ENCODE measurements around the gene NT5DC3. TPM values are rescaled to one million over a fixed set of nuclear protein-coding genes. Genes with fewer than 3 reads are reported as not detected.

Gene NT5DC3
- total RNA-seq, 1 donor from 2014 or later: 6.6 TPM

DNA sequence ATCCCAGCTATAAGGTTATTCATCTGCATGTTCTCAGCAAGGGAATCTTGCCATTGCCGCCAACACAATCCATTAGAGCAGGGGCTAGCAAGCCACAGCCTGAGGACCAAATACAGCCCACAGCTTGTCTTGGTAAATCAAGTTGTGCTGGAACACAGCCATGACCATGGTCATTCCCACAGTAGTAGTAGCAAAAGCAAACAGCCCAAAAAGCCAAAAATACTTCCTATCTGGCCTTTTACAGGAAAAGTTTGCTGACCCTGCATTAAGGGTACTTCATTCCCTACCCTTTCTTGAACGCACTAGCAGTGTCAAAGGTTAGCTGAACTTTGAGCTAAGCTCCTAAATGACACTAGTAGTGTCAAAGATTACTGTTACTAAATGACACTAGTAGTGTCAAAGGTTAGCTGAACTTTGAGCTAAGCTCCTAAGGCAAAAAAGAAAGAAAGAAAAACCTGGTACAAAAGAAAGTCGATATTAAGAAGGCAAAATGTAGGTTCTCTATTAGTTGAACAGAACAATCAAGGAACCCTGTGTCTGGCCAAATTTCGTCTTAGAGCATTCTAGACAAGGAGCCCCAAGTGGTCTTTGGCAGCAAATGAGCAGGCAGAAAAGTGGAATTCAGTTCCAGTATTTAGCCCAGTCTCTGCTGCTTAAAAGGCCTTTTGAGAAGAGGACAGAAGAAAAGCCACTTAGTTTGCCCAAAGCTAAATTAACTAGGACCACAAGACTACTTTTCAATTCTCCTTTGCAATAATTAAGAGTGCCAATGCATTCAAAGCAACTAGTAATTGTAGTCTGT, 67.7 kb downstream of the NT5DC3 start:
- H3K36me3 ChIP-seq (ENCODE audit: control insufficient read depth, insufficient read depth, low read length): peaks cover 3% of the 10 kb centered on the region
- no peaks in the 10 kb centered on the region for H3K27me3 ChIP-seq (ENCODE audit: control insufficient read depth, insufficient read depth, low read length)
- DNase-seq (ENCODE audit: low read depth): no peak
- no peak overlapping the region for H3K4me3 ChIP-seq (ENCODE audit: low read depth, low read length)
- TF ChIP-seq, protein P1, sequence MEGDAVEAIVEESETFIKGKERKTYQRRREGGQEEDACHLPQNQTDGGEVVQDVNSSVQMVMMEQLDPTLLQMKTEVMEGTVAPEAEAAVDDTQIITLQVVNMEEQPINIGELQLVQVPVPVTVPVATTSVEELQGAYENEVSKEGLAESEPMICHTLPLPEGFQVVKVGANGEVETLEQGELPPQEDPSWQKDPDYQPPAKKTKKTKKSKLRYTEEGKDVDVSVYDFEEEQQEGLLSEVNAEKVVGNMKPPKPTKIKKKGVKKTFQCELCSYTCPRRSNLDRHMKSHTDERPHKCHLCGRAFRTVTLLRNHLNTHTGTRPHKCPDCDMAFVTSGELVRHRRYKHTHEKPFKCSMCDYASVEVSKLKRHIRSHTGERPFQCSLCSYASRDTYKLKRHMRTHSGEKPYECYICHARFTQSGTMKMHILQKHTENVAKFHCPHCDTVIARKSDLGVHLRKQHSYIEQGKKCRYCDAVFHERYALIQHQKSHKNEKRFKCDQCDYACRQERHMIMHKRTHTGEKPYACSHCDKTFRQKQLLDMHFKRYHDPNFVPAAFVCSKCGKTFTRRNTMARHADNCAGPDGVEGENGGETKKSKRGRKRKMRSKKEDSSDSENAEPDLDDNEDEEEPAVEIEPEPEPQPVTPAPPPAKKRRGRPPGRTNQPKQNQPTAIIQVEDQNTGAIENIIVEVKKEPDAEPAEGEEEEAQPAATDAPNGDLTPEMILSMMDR (IDR thresholded peaks at IDR 0.05; ENCODE audit: insufficient read depth, low read length, severe bottlenecking): no peak
- no peak for FAIRE-seq

DNA sequence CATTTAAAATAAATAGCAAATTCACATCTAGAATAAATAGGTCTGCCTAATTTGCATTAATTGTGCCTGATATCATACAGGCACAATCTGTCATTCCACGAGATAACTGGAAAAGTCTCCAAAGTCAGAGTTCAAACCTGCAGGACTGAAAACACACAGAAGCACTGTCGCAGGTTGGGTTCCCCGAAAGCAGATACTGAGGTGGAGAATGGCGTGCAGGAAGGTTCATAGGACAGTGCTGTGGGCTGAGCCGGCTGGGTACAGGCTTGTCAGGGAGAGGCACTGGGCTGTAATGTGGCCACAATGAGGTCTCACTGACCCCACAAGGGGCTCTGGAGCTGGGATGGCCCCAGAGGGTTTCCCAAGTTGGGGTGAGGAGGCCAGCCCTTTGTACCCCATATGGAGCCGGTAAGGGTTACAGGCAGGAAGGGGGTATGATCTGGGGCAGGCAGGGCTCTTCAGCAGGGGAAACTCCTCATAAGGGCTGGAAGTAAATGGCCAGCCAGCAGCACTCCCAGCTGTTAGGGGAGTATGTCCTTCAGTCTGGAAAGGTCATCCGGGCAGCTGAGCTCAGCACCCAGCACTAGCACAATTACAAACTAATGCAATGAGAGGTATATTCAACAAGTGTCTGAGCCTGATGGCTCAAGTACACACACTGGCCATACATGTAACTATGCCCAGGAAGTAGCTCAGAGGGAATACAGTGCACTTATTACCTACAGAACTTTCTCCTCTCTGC, 68.5 kb downstream of the NT5DC3 start:
- Histone ChIP-seq H3K36me3 (ENCODE audit: control insufficient read depth, insufficient read depth, low read length) (peaks cover 1% of the 10 kb centered on the region), H3K27me3 (ENCODE audit: control insufficient read depth, insufficient read depth, low read length) (no peaks in the 10 kb centered on the region), H3K4me3 (ENCODE audit: low read depth, low read length) (no peak overlapping the region)
- DNase-seq (ENCODE audit: low read depth) (no peak), FAIRE-seq (no peak)
- TF ChIP-seq, protein P1 (IDR thresholded peaks at IDR 0.05; ENCODE audit: insufficient read depth, low read length, severe bottlenecking): no peak

DNA sequence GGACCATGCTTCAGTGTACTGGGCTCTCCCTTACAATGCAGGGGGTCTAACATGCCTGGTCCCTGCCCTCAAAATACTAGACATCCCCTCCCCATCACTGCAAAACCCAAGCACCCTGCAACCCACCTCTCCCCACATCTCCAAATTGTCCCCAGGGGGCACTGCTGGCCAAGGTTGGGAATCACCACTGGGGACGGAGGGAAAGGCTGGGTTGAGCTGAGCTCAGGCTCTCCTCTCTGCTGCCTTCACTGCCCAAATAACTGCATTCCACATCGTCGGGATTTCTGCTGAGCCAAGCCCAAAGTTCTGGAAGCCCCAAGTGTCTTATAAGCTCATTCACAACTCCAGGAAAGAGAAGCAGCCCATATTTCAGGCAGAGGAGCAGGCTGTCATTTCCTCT, 69.6 kb downstream of the NT5DC3 start:
- no peak overlapping the region for H3K4me3 ChIP-seq (ENCODE audit: low read depth, low read length)
- DNase-seq (ENCODE audit: low read depth) (peak; percentile 14), FAIRE-seq (no peak)
- peaks cover 1% of the 10 kb centered on the region for H3K36me3 ChIP-seq (ENCODE audit: control insufficient read depth, insufficient read depth, low read length)
- H3K27me3 ChIP-seq (ENCODE audit: control insufficient read depth, insufficient read depth, low read length): no peaks in the 10 kb centered on the region
- TF ChIP-seq, protein P1 (IDR thresholded peaks at IDR 0.05; ENCODE audit: insufficient read depth, low read length, severe bottlenecking): peak; percentile 57

DNA sequence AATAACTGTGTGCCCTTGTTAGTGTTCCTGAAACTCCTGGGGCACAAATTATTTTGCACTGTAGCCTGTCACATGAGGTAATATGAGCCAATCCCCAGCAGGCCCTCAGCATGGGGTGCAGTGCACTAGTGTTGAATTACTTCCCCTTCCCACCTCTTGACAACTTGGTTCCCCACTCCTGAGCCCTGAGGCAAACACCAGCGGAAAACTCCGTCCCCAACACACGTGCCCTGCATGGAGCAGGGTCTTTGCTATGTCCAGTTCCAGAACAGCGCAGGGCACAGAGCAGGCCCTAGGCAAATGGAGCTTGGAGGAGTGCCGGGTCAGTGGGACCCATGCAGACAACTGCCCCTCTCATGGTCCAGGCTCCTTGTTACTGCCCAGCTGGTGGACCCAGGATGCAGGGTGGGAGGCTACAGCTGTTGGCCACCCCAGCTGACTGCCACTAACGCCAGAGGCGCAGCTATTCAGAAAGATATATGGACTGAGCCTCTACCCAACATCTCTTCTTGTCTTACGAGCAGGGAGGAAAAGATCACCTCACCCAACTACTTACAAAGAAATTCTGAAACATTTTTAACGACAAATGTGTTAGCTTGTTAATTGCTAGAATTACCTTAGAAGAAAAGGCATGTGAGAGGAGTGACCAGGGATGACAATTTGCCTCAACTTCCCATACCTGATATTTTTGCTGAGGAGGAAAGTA, 71.6 kb downstream of the NT5DC3 start:
- DNase-seq (ENCODE audit: low read depth) (no peak), FAIRE-seq (no peak)
- H3K36me3 ChIP-seq (ENCODE audit: control insufficient read depth, insufficient read depth, low read length): peaks cover 3% of the 10 kb centered on the region
- no peak overlapping the region for H3K4me3 ChIP-seq (ENCODE audit: low read depth, low read length)
- no peaks in the 10 kb centered on the region for H3K27me3 ChIP-seq (ENCODE audit: control insufficient read depth, insufficient read depth, low read length)
- TF ChIP-seq, protein P1 (IDR thresholded peaks at IDR 0.05; ENCODE audit: insufficient read depth, low read length, severe bottlenecking): no peak

DNA sequence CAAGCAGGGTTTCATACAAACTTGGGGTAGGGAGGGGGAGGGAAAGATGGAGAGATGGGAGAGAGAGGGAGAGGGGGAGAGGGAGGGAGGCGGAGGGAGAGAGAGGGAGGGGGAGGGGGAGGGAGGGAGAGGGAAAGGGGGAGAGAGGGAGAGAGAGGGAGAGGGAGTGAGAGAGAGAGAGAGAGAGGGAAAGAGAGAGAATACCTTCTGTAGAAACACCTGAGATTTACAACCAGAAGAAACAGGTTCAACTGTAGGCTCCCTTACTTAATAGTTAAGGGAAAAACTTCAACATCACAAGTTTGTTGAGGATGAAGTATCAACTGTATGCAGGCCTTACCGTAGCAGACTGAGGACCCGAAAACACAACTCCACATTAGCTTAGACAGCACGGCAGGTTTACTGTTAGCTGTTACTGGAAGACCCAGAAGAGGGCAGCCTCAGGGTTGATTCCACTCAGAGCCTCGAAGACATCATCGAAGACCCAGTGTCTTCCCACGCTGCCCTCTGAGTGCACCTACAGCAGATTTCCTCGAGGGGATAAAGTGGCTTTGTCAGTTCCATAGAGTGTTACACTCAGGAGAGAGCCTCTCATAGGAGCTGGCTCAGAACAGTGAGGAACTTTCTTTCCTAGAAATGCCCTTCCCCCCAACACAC, 72.4 kb downstream of the NT5DC3 start:
- no peaks in the 10 kb centered on the region for H3K27me3 ChIP-seq (ENCODE audit: control insufficient read depth, insufficient read depth, low read length)
- DNase-seq (ENCODE audit: low read depth) (no peak), FAIRE-seq (no peak)
- H3K36me3 ChIP-seq (ENCODE audit: control insufficient read depth, insufficient read depth, low read length): peaks cover 3% of the 10 kb centered on the region
- TF ChIP-seq, protein P1 (IDR thresholded peaks at IDR 0.05; ENCODE audit: insufficient read depth, low read length, severe bottlenecking): no peak
- H3K4me3 ChIP-seq (ENCODE audit: low read depth, low read length): no peak overlapping the region
